Measurements from ENCODE around the gene ADAMTS10. TPM values are rescaled to one million over a fixed set of nuclear protein-coding genes. Genes with fewer than 3 reads are reported as not detected.

Gene ADAMTS10
- total RNA-seq, 2 donors from 2014 or later = 3.9 TPM

DNA sequence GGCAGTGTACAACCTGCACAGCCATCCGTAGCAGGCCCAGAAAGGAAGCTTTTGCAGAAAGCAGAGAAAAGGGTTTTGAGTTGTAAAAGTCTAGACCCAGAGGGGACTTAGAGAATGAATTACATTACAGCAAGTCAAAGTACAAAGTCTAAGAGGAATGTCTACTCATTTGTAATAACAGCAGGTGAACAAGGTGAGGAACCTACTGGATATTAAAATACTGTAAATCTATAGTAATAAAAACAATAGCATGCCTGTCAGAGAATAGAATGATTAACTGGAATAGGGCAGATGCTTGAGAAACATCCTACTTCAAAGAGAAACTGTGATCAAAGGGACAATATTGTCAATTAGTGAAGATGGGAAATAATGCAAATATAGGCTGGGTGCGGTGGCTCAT is 78.3 kb downstream of the ADAMTS10 start:
- no peak overlapping the region for H3K27ac ChIP-seq
- H3K4me1 ChIP-seq = no peaks in the 10 kb centered on the region
- no peaks in the 10 kb centered on the region for H3K9me3 ChIP-seq
- H3K4me3 ChIP-seq = no peak overlapping the region
- no peak for DNase-seq
- no peaks in the 10 kb centered on the region for H3K27me3 ChIP-seq
- TF ChIP-seq, protein P1, sequence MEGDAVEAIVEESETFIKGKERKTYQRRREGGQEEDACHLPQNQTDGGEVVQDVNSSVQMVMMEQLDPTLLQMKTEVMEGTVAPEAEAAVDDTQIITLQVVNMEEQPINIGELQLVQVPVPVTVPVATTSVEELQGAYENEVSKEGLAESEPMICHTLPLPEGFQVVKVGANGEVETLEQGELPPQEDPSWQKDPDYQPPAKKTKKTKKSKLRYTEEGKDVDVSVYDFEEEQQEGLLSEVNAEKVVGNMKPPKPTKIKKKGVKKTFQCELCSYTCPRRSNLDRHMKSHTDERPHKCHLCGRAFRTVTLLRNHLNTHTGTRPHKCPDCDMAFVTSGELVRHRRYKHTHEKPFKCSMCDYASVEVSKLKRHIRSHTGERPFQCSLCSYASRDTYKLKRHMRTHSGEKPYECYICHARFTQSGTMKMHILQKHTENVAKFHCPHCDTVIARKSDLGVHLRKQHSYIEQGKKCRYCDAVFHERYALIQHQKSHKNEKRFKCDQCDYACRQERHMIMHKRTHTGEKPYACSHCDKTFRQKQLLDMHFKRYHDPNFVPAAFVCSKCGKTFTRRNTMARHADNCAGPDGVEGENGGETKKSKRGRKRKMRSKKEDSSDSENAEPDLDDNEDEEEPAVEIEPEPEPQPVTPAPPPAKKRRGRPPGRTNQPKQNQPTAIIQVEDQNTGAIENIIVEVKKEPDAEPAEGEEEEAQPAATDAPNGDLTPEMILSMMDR (IDR thresholded peaks at IDR 0.05) = no peak
- intact Hi-C loops (cut with DNase I) = no loop called here
- H3K9ac ChIP-seq (ENCODE audit: low read depth in 2 of 2, low read length in 2 of 2) = no peak overlapping the region
- H3K36me3 ChIP-seq = no peaks in the 10 kb centered on the region

DNA sequence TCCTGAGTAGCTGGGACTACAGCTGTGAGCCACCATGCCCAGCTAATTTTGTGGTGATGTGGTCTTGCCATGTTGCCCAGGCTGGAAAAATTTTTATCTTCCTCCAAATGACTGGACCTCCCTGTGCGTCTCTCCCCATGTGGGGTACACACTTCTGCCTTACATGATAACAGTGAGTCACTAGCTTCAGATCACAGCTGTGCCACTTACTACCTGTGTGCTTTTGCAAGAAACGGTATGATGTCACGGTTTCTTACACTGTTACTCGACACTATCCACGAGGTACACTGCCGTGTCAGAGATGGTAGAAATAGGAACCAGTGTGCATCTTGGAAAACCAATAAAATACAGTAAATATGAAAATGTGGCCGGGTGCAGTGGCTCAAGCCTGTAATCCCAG is 79.0 kb downstream of the ADAMTS10 start:
- no peak overlapping the region for H3K4me3 ChIP-seq
- H3K9ac ChIP-seq (ENCODE audit: low read depth in 2 of 2, low read length in 2 of 2) = no peak overlapping the region
- no peaks in the 10 kb centered on the region for H3K9me3 ChIP-seq
- TF ChIP-seq, protein P1 (IDR thresholded peaks at IDR 0.05) = no peak
- H3K27ac ChIP-seq = no peak overlapping the region
- no peak for DNase-seq
- H3K36me3 ChIP-seq = no peaks in the 10 kb centered on the region
- H3K27me3 ChIP-seq = no peaks in the 10 kb centered on the region
- no peaks in the 10 kb centered on the region for H3K4me1 ChIP-seq
- intact Hi-C loops (cut with DNase I) = no loop called here

Other genes starting within 250 kb of the ADAMTS10 start
- gene ANGPTL4, start 246.6 kb downstream of the ADAMTS10 start, total RNA-seq = 1 to 10 TPM; 7.7 to 8.1 TPM
- 100 to 1,000 TPM; 117 to 127 TPM for gene RAB11B, start 220.4 kb downstream of the ADAMTS10 start, total RNA-seq
- gene MARCHF2, start 197.4 kb downstream of the ADAMTS10 start, total RNA-seq = 10 to 100 TPM; 18.8 to 33.1 TPM
- 100 to 1,000 TPM; 122 to 339 TPM for gene HNRNPM, start 165.7 kb downstream of the ADAMTS10 start, total RNA-seq
- gene PRAM1, start 108.1 kb downstream of the ADAMTS10 start, total RNA-seq = under 1 TPM; 0.49 to 0.96 TPM
- gene ZNF414, start 96.5 kb downstream of the ADAMTS10 start, total RNA-seq = 10 to 100 TPM; 19.5 to 31.9 TPM
- gene MYO1F, start 33.3 kb downstream of the ADAMTS10 start, total RNA-seq = 1 to 10 TPM; 4.7 to 9.1 TPM
- not detected for gene NFILZ, start 19.9 kb upstream of the ADAMTS10 start, total RNA-seq
- not detected for gene ACTL9, start 88.1 kb upstream of the ADAMTS10 start, total RNA-seq
- not detected for gene OR2Z1, start 110.9 kb upstream of the ADAMTS10 start, total RNA-seq
- gene ZNF558, start 221.6 kb upstream of the ADAMTS10 start, total RNA-seq = 10 to 100 TPM; 14.1 to 17.6 TPM
- not detected for gene MBD3L1, start 221.7 kb upstream of the ADAMTS10 start, total RNA-seq

Data from colonic mucosa (tissue), 4 donors.